Retinal pigment epithelial cell (primary cell): ENCODE results near the gene NANOGP8.

ENCODE experiments used
- DNase-seq: peaks from one replicate; pipeline ENCODE4 v3.0.0-alpha.2; 2010; ENCODE audit warnings: low read depth
- H3K4me3 ChIP-seq: 2 replicates; pipeline ENCODE4 v1.5.1; 2011; ENCODE audit warnings: mild to moderate bottlenecking, low read length, control low read depth, moderate library complexity
- TF ChIP-seq, protein P1 (sequence below): conservative IDR thresholded peaks from 2 replicates; pipeline ENCODE4 v1.5.1; 2011; ENCODE audit warnings: low read depth, low read length, control low read depth, inconsistent platforms

The NANOGP8 gene

DNA sequence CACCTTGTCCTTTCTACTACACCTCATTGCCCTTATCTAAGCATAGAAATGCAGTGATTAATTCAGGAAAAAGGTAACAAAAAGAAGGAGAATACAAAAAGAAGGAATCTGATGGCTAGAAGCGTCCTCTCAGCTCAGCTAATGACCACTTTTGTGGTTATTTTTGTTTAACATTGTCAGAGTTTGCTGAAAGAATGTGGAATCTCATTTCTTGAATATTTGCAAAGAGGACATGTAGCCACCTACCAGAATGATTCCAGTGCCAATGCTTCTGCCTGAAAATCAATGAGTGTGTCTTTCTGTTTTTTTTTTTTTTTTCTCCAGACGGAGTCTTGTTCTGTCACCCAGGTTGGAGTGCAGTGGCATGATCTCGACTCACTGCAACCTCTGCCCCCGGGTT is 24.5 kb downstream of the NANOGP8 start:
- no peak for DNase-seq
- TF ChIP-seq, protein P1, sequence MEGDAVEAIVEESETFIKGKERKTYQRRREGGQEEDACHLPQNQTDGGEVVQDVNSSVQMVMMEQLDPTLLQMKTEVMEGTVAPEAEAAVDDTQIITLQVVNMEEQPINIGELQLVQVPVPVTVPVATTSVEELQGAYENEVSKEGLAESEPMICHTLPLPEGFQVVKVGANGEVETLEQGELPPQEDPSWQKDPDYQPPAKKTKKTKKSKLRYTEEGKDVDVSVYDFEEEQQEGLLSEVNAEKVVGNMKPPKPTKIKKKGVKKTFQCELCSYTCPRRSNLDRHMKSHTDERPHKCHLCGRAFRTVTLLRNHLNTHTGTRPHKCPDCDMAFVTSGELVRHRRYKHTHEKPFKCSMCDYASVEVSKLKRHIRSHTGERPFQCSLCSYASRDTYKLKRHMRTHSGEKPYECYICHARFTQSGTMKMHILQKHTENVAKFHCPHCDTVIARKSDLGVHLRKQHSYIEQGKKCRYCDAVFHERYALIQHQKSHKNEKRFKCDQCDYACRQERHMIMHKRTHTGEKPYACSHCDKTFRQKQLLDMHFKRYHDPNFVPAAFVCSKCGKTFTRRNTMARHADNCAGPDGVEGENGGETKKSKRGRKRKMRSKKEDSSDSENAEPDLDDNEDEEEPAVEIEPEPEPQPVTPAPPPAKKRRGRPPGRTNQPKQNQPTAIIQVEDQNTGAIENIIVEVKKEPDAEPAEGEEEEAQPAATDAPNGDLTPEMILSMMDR, result no peak
- H3K4me3 ChIP-seq, result no peak overlapping the region

DNA sequence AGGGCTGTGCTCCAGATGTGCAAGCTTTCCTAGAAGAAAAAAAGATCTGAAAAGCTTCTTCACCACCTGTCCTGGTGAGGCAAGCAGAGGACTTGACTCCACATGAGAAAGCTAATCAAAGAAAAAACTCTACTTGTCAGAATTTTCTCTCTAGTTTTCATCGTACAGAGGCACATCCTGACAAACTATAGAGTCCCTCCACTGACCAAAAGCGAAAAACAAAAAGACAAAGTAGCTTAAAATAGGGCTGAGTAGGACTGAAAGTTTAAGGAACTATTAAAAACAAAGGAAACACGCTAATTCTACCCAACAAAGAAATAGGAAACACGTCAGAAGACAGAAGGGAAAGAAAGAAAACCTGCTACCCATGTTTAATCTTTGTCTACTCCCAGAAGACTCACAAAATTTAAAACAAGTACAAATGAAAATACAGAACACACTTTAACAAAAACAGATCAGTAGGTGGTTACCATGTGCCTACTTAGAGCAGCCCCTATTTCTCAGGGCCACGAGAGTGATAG is 26.5 kb downstream of the NANOGP8 start:
- no peak for DNase-seq
- TF ChIP-seq, protein P1, result no peak
- no peak overlapping the region for H3K4me3 ChIP-seq

DNA sequence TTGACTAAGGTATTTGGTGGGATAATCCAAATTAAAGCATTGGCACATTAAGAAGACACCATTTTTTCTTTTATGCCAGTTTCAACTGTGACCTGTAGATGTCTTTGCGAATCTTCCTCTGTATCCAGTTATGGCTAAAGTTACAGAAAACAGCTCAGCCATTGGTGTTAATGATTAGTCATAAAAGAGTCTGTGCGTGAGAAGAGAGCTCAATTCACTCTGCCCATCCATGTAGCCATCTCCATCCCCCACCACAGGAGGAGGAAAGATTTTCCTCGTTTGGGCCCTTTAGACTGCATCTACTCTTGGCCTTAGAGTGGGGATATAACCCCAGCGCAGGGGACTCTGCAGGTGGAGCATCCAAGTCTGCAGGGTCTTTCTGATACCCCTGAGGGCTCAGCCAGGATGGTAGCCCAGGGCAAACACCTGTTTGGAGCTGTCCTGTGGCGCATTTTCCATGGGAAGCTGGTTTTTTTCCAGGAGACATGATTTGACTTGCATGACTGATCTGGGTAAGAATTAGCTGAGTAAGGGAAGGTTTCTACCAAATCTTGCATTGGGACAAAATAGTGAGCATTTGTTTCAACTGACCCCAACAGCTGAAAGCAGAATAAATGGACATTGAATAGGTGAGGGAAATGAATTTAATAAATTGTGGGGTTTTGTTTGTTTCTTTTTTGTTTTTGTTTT is 29.5 kb downstream of the NANOGP8 start:
- TF ChIP-seq, protein P1, result no peak
- no peak for DNase-seq
- no peak overlapping the region for H3K4me3 ChIP-seq

DNA sequence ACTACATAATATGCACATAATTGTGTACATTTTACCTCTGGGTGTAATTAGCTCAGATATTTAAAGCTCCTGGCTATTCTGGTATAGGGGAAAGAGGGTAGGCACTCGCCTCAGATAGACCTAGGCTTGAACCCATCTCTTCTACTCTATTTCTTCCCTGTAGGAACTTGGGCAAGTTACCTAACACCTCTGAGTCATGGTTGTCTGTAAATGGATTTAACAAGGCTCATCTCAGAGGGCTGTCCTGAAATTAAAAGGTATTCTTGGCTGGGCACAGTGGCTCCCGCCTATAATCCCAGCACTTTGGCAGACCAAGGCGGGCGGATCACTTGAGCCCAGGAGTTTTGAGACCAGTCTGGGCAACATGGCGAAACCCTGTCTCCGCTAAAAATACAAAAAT is 30.7 kb downstream of the NANOGP8 start:
- DNase-seq, result no peak
- TF ChIP-seq, protein P1, result no peak
- H3K4me3 ChIP-seq, result no peak overlapping the region

DNA sequence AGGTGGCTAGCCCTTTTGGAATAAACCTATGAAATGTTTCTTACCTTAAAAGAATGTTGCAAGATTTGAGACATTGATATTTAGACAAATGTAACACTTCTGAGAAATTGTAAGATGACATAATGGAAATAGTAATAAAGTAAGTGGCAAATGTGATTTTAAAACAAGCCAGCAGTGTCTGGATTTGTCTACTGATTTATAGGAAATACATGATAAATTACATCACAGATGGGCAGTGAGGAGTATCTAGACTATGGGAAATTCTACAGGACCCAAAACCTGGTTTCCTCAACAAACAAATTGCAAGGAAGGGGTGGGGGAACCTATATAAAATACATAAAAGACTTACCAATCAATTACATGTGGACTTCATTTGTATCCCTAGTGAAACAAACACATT is 37.1 kb downstream of the NANOGP8 start:
- TF ChIP-seq, protein P1, result no peak
- no peak overlapping the region for H3K4me3 ChIP-seq
- DNase-seq, result no peak

DNA sequence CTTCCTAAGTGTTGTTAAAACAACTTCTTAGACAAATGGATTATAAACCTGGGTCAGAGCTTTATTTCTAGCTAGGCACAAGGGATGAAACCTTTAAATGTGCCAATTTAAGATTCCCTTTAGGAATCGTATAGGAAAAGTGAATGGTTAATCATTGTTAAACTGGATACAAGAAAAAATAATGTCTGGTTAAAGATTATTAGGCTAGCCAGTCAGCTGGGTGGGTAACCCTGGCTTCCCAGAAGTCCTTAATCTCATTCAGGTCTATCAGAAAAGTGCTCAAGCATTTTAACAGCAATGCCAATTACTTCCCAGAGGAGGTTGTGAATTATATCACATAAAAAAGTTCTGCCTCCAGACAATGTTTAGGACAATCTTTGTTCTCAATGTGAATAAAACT is 37.6 kb downstream of the NANOGP8 start:
- H3K4me3 ChIP-seq, result no peak overlapping the region
- TF ChIP-seq, protein P1, result no peak
- no peak for DNase-seq
